HUES64 (cell line): Measurements from ENCODE around the gene LTBP1.
A peak's percentile ranks its signal among the peaks of the same experiment; 100 is the strongest.

Experiments used
- H3K27ac ChIP-seq: 2 replicates; pipeline ENCODE4 v1.7.0; 2013; ENCODE audit warnings: low read depth, low read length, inconsistent platforms
- H3K27me3 ChIP-seq: 2 replicates; pipeline ENCODE4 v1.6.1; 2013; ENCODE audit warnings: mild to moderate bottlenecking, low read length; ENCODE audit not compliant: insufficient read depth
- H3K36me3 ChIP-seq: 2 replicates; pipeline ENCODE4 v1.6.1; 2013; ENCODE audit warnings: mild to moderate bottlenecking, low read length; ENCODE audit not compliant: insufficient read depth
- H3K4me1 ChIP-seq: 2 replicates; pipeline ENCODE4 v1.6.1; 2013; ENCODE audit warnings: mild to moderate bottlenecking, low read length, moderate library complexity; ENCODE audit not compliant: insufficient read depth
- H3K4me3 ChIP-seq: 2 replicates; pipeline ENCODE4 v1.5.1; 2013; ENCODE audit warnings: mild to moderate bottlenecking, low read length, moderate library complexity
- H3K9ac ChIP-seq: 2 replicates; pipeline ENCODE4 v1.6.1; 2013; ENCODE audit warnings: mild to moderate bottlenecking, low read depth, low read length
- H3K9me3 ChIP-seq: 2 replicates; pipeline ENCODE4 v1.6.1; 2013; ENCODE audit warnings: low read depth, low read length; ENCODE audit not compliant: insufficient read depth
- WGBS: fragments of 150-250, 120-280 bp; methylation state at CpG from one replicate; pipeline ENCODE4 v1.1.7; 2013; ENCODE audit warnings: missing lambda C conversion rate; 5-methylcytosine and 5-hydroxymethylcytosine counted together

Gene LTBP1

DNA sequence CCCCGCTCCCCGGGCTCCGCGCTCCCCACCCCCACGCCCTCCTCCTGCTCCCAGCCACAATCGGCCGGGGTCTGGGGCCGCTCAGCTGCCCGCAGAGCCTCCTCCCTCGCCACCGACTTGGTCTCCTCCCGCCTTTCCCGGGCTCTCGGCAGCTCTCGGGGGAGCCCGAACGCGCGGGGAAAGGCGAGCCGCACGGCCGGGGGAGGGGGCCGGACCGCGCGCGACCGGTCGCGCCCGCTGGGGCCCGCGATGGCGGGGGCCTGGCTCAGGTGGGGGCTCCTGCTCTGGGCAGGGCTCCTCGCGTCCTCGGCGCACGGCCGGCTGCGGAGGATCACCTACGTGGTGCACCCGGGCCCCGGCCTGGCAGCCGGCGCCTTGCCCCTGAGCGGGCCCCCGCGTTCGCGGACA is 327 bp downstream of the LTBP1 start:
- Histone ChIP-seq H3K27me3 (peaks cover 4% of the 10 kb centered on the region; the same call in 1 of the 2 replicates), H3K4me3 (peak overlapping the region; percentile 78), H3K9me3 (no peaks in the 10 kb centered on the region), H3K4me1 (peaks cover 14% of the 10 kb centered on the region), H3K36me3 (no peaks in the 10 kb centered on the region), H3K9ac (peak overlapping the region; percentile 69), H3K27ac (no peak overlapping the region; the same call in 1 of the 2 replicates)
- under 1% methylated on average over 52 of the region's 52 CpGs for WGBS

DNA sequence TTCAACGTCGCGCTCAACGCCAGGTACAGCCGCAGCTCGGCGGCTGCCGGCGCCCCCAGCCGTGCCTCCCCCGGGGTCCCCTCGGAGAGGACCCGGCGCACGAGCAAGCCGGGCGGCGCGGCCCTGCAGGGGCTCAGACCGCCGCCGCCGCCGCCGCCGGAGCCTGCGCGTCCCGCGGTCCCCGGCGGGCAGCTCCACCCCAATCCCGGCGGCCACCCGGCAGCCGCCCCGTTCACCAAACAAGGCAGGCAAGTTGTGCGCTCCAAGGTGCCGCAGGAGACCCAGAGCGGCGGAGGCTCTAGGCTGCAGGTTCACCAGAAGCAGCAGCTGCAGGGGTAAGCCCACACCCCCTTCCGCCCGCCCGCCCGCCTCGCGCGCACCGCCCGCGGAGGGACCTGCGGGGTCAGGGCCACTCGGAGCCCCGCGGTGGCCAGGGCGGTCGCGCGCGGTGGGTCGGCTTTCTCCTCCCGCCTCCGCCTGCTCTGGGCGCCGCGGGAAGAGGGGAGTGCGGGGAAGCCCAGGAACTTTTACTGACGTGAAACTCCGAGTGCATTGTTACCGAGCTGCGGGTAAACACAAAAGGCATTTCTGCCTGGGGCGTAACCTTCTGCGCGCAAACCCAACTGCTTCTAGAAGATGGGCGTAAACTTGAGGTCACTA is 861 bp downstream of the LTBP1 start:
- Histone ChIP-seq H3K9ac (peak overlapping the region; percentile 69), H3K36me3 (no peaks in the 10 kb centered on the region), H3K4me1 (peaks cover 9% of the 10 kb centered on the region), H3K27me3 (peaks cover 4% of the 10 kb centered on the region; the same call in 1 of the 2 replicates), H3K9me3 (no peaks in the 10 kb centered on the region), H3K27ac (peak overlapping the region; percentile 75), H3K4me3 (peak overlapping the region; percentile 78)
- WGBS: under 1% methylated on average over 75 of the region's 75 CpGs

DNA sequence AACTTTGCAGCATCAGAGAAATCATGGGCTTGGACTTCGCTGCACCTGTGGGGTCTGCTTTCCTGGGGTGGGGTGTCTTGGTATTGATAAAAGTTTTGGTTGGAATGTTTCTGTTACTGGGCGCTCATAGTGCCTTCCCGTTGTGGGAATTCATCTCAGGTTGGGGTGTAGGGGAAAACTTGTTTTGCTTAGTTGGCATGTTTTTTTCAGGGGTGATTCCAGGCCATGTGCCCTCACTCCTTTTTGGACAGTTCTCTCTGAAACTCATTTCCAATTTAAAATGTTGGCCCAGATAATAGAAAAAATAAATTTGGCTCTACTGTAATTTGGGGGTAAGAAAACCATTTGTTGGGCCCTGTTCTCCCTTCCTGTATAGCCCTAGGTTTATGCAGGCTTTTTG is 1.5 kb downstream of the LTBP1 start:
- H3K4me1 ChIP-seq: peaks cover 6% of the 10 kb centered on the region
- H3K27ac ChIP-seq: no peak overlapping the region
- 58% methylated on average over 3 of the region's 3 CpGs for WGBS
- H3K9me3 ChIP-seq: no peaks in the 10 kb centered on the region
- H3K36me3 ChIP-seq: no peaks in the 10 kb centered on the region
- peak overlapping the region; percentile 69 for H3K9ac ChIP-seq
- peaks cover 4% of the 10 kb centered on the region; the same call in 1 of the 2 replicates for H3K27me3 ChIP-seq
- H3K4me3 ChIP-seq: peak overlapping the region; percentile 78

DNA sequence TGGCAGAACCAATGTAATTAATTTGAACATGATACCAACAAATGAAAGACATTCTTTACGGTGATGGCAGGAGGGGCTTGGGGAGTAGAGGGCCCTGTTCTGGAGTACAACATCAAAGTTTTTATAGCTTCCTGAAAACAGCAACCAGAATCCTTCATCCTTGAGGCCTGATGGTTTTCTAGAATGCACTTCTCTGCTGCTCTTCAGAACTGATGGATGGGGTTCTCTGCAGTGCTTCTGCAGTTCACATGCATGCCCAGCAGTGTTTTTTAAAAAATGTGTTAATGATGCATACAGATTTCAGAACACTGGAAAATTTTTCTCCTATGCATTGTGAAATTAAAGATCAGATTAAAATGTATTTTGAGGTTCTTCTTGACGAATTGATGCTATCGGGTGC is 2.5 kb downstream of the LTBP1 start:
- H3K9ac ChIP-seq: no peak overlapping the region
- H3K9me3 ChIP-seq: no peaks in the 10 kb centered on the region
- WGBS: 86% methylated on average over 3 of the region's 3 CpGs
- no peaks in the 10 kb centered on the region for H3K36me3 ChIP-seq
- no peak overlapping the region for H3K4me3 ChIP-seq
- peaks cover 4% of the 10 kb centered on the region; the same call in 1 of the 2 replicates for H3K27me3 ChIP-seq
- no peak overlapping the region for H3K27ac ChIP-seq
- H3K4me1 ChIP-seq: peaks cover 6% of the 10 kb centered on the region

DNA sequence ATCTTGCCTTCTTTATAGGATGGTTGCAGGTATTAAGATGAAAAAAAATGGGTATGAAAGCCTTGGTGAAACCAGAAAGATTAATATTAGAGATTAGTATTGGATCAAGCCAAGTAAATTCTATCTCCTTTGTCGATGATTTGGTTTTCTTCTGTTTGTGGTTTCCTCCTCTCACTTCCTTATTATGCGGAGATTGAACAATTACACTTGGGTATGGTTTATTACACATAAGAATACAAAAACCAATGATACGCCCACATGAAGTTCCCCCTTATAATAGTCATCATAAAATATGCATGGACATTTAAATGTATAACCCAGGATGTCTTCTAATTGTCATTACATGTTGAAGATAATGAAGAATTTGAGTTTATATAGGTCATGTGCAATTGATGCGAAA is 4.9 kb downstream of the LTBP1 start:
- no peaks in the 10 kb centered on the region for H3K9me3 ChIP-seq
- H3K4me3 ChIP-seq: no peak overlapping the region
- 98% methylated on average over 1 of the region's 4 CpGs for WGBS
- peaks cover 4% of the 10 kb centered on the region; the same call in 1 of the 2 replicates for H3K27me3 ChIP-seq
- H3K4me1 ChIP-seq: peaks cover 6% of the 10 kb centered on the region
- H3K27ac ChIP-seq: no peak overlapping the region
- H3K9ac ChIP-seq: no peak overlapping the region
- no peaks in the 10 kb centered on the region for H3K36me3 ChIP-seq

DNA sequence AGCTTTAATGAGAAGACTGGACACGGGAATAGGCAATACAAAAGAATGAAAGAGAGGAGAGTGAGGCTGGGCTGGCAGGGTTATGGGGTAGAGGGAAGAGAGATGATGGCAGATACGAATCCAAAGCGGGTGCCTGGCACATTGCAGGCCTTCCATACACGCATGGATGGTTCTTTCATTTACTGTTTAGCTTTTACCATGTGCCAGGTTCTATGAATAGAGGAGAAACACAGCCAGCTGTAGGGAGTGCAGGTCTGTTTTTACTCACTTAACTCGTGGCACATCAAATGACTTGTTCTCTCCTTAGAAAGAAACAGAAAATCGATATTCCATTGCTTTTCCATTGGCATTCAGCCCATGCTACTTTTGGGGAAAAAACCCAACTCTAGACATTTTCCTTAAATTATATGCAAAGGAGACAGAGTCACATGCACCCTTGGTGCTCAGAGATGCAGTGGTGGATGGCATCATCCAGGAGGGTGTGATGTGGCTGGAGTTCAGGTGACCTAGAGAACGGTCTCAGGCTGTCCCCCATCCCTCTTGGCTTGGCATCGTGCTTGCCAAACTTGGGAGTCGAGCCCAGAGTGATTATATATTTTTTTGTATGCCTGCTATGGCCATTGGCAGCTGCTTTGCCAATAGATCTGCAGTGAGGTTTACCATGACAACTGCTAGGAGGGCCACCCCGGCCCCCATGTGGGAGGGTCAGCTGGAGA is 6.2 kb downstream of the LTBP1 start:
- WGBS: 91% methylated on average over 10 of the region's 10 CpGs
- Histone ChIP-seq H3K9me3 (no peaks in the 10 kb centered on the region), H3K4me3 (no peak overlapping the region), H3K9ac (no peak overlapping the region), H3K27ac (no peak overlapping the region), H3K36me3 (no peaks in the 10 kb centered on the region), H3K4me1 (peaks cover 6% of the 10 kb centered on the region), H3K27me3 (peaks cover 4% of the 10 kb centered on the region; the same call in 1 of the 2 replicates)

DNA sequence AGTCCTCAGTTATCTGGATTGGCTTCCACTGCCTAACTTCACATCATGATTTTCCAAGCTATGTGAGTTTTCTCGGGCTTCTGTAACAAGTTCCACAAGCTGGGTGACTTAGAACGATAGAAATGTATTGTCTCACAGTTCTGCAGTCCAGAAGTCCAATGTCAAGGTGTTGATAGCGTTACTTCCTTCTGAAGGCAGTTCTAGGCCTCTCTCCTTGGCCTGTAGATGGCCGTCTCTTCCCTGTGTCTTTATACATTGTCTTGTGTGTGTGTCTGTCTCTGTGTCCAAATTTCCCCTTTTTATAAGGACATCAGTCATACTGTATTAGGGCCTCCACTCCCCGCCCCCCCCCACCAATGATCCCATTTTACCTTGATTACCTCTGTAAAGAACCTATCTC is 7.5 kb downstream of the LTBP1 start:
- 95% methylated on average over 4 of the region's 5 CpGs for WGBS
- Histone ChIP-seq H3K36me3 (no peaks in the 10 kb centered on the region), H3K27me3 (no peaks in the 10 kb centered on the region)

DNA sequence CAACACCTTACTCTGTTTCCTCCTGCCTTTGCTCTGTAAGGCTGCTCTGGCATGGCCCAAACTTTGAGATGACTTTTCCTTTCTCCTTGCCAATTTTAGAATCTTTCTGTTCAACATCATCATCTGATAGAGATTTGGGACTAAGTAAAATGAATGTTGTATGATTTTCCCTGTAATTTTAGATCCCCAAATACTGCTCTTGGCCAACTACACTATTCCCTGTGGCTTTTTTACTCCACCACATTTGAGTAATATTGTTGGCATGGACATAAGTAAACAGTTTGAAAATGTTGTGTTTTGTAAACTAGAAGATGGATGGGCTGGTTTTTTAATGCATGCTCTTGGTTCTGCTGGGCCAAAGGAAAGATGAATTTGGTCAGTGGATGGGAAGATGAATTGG is 12.1 kb downstream of the LTBP1 start:
- no peak overlapping the region for H3K9ac ChIP-seq
- H3K27me3 ChIP-seq: no peaks in the 10 kb centered on the region
- H3K4me3 ChIP-seq: no peak overlapping the region
- no peaks in the 10 kb centered on the region for H3K4me1 ChIP-seq
- no peaks in the 10 kb centered on the region for H3K9me3 ChIP-seq
- H3K27ac ChIP-seq: no peak overlapping the region
- H3K36me3 ChIP-seq: no peaks in the 10 kb centered on the region

More for the DNA sequence above, 7.5 kb downstream of the LTBP1 start:
- Histone ChIP-seq H3K9me3 (no peaks in the 10 kb centered on the region), H3K4me3 (no peak overlapping the region), H3K9ac (no peak overlapping the region), H3K4me1 (no peaks in the 10 kb centered on the region), H3K27ac (no peak overlapping the region)

DNA sequence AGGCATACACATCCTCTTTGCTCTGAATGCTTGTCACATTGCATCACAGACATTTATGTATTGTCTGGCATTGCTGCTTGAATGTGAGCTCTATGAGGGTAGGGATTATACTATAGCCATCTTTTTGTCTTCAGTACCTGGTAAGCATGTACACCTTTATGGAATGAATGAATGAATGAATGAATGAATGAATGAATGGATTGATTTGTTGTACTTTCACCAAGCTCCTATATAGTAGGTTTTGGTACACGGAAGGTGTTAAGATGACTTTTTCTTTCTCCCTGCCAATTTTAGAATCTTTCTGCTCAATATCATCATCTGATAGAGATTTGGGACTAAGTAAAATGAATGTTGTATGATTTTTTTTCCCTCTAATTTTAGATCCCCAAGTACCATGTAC is 13.5 kb downstream of the LTBP1 start:
- Histone ChIP-seq H3K4me1 (no peaks in the 10 kb centered on the region), H3K9me3 (no peaks in the 10 kb centered on the region), H3K9ac (no peak overlapping the region), H3K4me3 (no peak overlapping the region), H3K27me3 (no peaks in the 10 kb centered on the region), H3K27ac (no peak overlapping the region), H3K36me3 (no peaks in the 10 kb centered on the region)
- WGBS: no CpG with 5 or more reads among the region's 1 CpG

DNA sequence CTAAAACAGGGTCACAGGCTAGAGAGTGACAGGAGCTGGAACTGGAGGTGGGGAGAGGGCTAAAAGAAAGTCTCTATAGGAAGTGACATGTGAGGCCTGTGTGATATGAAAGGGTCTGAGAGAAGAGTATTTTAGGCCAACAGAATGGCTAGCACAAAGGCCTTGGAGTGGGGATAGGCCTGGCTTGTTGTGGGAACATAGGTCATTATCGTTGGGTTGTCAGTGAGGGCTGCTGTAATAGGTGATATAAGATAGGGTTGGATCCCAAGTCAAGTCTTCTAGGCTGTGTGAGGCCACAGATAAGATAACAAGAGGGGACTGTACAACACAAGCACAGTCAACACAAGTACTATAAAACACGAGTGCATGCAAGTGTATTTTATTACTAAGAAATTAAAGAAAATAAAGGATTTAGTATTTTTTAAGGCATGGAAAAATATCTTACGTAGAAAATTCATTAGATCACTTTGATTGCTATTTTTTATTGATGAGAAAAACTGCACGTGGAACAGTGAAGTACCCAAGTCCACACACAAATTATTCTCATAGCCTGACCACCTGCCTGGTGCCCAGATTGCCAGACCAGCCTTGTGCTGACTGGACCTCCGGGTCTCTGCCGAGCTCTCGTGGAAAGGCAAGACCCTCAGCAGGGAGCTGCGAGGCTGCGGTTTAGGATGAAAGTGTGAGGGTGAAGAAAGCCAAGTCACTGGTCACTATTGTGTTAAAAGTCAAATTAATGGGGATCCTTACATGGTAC is 14.1 kb downstream of the LTBP1 start:
- no peak overlapping the region for H3K4me3 ChIP-seq
- H3K9me3 ChIP-seq: no peaks in the 10 kb centered on the region
- H3K27me3 ChIP-seq: no peaks in the 10 kb centered on the region
- H3K4me1 ChIP-seq: no peaks in the 10 kb centered on the region
- H3K9ac ChIP-seq: no peak overlapping the region
- H3K36me3 ChIP-seq: no peaks in the 10 kb centered on the region
- 93% methylated on average over 8 of the region's 9 CpGs for WGBS
- no peak overlapping the region for H3K27ac ChIP-seq

DNA sequence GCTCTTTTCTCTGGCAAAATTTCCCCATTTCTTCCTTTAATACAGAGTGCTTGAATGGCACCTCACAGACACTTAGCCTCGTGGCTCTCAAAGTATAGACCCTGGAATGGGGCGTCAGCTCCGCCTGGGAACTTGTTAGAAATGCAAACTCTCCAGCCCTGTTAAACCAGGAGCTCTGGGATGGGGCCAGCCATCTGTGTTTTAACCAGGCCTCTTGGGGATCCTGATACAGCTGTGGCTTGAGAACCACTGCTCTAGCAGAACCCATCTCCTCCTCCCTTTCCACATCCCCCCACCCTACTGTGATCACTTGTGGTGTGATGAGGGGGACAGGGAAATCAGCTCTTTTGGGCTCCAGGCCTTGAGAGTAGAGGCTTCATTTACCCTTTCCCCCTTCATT is 15.9 kb downstream of the LTBP1 start:
- H3K4me1 ChIP-seq: no peaks in the 10 kb centered on the region
- H3K9ac ChIP-seq: no peak overlapping the region
- H3K27ac ChIP-seq: no peak overlapping the region
- WGBS: 61% methylated on average over 3 of the region's 3 CpGs
- H3K27me3 ChIP-seq: no peaks in the 10 kb centered on the region
- H3K36me3 ChIP-seq: no peaks in the 10 kb centered on the region
- H3K9me3 ChIP-seq: no peaks in the 10 kb centered on the region
- no peak overlapping the region for H3K4me3 ChIP-seq
